Purkinje cell (primary cell): ENCODE measurements around the gene APCS. TPM values are rescaled to one million over a fixed set of nuclear protein-coding genes. Genes with fewer than 3 reads are reported as not detected.

Experiments used
- polyA plus RNA-seq: library from polyadenylated mRNA; unstranded; fragments of >200 nt; fragmentation: Nextera tagmentation; gene quantifications from 2 replicates; pipeline ENCODE4 v1.2.1, GENCODE V29; 2014

The APCS gene, protein sequence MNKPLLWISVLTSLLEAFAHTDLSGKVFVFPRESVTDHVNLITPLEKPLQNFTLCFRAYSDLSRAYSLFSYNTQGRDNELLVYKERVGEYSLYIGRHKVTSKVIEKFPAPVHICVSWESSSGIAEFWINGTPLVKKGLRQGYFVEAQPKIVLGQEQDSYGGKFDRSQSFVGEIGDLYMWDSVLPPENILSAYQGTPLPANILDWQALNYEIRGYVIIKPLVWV
- not detected in 2 replicates for polyA plus RNA-seq

DNA sequence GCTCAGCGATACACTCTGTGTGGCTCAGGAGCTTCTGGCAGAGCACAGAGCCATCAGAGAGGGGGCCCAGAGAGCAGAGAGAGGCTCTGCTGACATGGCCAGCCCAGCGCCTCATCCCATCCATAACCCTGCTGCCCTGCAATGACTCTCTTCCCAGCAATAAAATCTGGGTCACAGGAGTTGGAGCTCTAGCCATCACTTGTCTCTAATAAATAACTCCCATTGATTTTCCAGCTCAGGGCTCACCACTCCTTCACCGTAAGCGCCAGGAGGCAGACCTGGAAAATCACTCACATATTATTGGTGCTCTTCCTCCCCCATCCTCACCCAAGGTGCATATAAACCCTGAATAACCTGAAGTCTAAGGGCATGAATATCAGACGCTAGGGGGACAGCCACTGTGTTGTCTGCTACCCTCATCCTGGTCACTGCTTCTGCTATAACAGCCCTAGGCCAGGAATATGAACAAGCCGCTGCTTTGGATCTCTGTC is at the start of gene APCS:
APCS (plus strand) TSS at position 366 of the 491 bp plus-strand sequence; CDS start at position 462, 96 bp downstream.

Other genes with a start within 250 kb of the APCS start
- gene OR10J4, start 155.6 kb upstream of the APCS start, polyA plus RNA-seq: not detected in 2 replicates
- gene OR10J1, start 148.1 kb upstream of the APCS start, polyA plus RNA-seq: not detected in 2 replicates
- gene OR10J5, start 51.8 kb upstream of the APCS start, polyA plus RNA-seq: not detected in 2 replicates
- not detected in 2 replicates for gene CRP, start 126.8 kb downstream of the APCS start, polyA plus RNA-seq
- gene DUSP23, start 193.1 kb downstream of the APCS start, polyA plus RNA-seq: 0.87 and 3.0 TPM in 2 replicates
- gene FCRL6, start 214.5 kb downstream of the APCS start, polyA plus RNA-seq: not detected in 2 replicates
- not detected in 2 replicates for gene SLAMF8, start 239.0 kb downstream of the APCS start, polyA plus RNA-seq